Stimulated activated CD8-positive, alpha-beta memory T cell treated with anti-CD3 and anti-CD28 coated beads, Interleukin-12 subunit alpha, Interleukin-12 subunit beta, amount 100 ng/mL, for 4 hours (primary cell): ENCODE data around the gene AUTS2.

Experiments used
- DNase-seq: peaks from one replicate; pipeline ENCODE4 v3.0.0-alpha.2; 2020; ENCODE audit warnings: low read depth

Gene AUTS2

GRCh38 chr7:70696201-70696754, 1098.0 kb downstream of the AUTS2 start:
- DNase-seq = no peak

DNA sequence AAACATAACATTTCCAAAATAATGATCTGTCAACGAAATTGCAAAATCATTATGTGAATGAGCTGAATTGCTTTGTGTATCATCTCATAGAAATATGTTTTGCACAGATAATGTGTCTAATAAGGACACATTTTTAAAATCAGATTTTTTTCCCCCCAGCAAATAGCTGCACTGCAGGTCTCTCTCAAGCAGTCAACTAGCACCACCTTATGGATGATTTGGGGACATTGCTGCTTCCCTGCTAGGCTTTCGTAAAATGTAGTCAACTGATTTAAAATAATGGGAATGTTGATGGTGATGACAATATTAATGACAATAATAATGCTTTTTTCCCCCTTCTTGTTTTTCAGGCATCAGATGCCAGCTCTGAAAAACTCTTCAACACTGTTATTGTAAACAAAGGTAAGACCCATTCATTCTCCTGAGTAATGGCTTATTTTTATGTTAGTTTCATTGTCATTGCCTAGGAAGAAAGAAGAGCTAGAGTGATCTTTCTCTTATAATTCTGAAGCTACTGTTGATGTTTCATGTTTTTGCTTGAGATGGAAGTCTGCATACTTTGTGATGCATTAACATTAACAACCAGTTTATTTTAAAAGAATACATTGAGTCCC, 1100.1 kb downstream of the AUTS2 start:
- DNase-seq = no peak

DNA sequence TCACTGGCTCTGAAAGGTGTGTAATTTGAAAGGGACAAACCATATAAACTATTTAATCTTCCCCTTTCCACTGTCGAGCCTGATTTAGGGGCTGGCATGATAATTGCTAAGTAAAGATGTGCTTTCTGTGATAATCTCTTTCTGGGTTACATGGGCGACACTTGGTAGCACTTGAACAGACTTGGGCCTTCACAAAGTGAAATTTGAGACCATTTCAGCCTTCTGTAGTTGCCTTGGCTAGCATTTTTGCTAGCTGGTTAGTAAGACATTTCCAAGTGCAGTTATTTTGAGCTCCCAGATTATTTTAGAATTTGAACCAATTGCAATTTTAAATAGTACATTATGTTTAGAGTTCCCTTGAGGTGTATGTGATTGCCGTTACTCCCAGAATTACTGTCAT, 1101.0 kb downstream of the AUTS2 start:
- no peak for DNase-seq

GRCh38 chr7:70700055-70700940, 1102.0 kb downstream of the AUTS2 start:
- no peak for DNase-seq

- no peak for DNase-seq
Observed at GRCh38 chr7:70700941-70701425, 1102.7 kb downstream of the AUTS2 start.

DNA sequence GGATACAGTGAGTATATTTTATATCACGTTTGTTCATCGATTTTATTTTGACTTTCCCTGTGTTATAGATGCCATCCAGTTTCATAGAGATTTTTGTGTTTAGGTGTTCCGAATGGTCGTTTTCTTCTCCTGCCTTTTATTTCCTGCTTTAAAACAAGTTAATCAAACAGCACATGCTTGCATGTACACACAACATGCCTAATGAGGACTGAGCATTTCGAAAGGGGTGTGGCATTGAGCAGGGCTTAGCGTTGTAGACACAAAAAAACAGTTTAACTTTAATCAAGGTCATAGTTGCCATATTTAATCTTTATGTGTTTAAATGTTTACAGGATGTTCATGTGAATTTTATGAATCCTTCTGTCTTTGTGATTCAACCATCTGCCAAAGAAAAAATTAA, 1103.2 kb downstream of the AUTS2 start:
- DNase-seq = no peak

- DNase-seq = no peak
Observed at GRCh38 chr7:70701991-70702390, 1103.7 kb downstream of the AUTS2 start.

DNA sequence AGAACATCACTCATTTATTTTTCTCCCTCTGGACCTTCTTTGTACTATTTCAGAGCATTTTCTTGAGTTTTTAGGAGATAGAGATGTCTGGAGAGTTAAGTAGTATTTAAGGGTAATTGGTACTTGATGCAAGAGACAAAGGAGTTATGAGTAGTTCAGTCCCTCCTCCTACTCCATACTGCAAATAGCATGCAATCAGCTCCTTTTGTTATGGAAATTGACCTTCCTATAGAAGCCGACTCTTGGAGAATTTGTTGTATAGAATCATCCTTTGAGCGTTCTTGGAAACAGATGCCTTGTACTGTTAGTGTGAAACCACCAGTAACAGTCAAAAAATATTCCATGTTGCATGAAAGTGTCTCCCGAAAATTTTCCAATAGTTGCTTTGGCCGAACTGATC, 1105.5 kb downstream of the AUTS2 start:
- DNase-seq = no peak

GRCh38 chr7:70704831-70705346, 1106.6 kb downstream of the AUTS2 start:
- no peak for DNase-seq

DNA sequence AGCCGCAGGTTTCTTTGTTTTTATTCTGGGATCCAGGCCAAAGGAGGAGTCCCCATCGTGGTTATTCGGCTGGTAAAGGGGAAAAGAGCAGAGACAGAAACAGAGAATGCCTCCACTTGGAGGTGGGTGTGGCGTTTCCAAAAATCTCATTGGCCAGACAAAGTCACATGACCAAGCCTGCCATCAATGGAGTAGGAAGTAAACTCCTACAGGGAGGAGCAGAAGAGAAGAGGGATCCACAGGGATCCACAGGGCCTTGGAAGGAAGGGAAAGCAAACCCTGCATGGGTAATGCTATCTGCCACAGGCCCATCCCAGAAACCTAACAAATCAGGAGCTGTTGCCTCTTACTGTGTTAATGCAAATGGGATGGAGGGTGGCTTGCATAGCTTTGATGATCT, 1107.9 kb downstream of the AUTS2 start:
- DNase-seq = no peak

- DNase-seq = no peak
Observed at GRCh38 chr7:70706698-70707097, 1108.4 kb downstream of the AUTS2 start.

DNA sequence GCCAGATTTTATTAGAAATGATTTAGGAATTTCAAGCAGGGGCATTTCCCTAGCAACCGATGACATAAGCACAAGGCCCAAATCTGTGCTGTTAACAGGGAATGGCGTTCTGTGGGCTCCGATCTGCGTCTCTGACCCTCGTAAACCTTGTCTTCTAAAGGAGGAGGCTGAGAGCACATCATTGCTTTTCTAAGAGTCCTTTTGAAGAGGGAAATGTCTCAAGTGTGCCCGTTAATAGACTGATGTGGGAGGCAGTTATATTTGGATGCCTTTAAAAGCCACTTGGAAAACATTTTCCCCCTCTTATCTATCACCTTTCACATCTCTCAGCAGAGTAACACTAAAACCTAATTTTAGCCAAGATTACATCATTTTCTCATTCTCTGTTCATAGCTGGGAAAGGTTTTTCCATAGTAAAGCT, 1109.6 kb downstream of the AUTS2 start:
- DNase-seq = no peak

DNA sequence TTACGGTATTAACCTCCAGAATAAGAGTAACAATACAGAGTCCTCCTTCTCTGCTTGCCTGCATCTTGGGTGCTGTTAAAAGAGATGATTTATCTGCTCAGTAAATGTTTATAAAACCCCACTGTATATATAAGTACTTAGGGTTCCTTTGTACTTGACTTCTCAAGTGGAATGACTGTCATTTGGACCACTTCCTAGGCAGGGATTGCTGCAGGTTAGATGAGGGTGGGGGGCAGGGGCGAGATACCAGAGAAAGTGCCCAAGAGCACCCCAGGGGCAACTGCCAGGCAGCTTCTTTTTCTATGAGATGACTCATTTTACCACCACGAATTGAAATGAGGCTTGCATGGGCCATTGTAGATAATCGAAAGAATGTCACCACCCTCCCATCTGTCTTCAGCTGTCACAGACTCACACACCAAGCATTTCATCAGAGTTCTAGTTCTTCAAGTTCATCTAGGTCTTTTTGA, 1111.8 kb downstream of the AUTS2 start:
- no peak for DNase-seq

GRCh38 chr7:70710651-70711050, 1112.4 kb downstream of the AUTS2 start:
- DNase-seq = no peak

DNA sequence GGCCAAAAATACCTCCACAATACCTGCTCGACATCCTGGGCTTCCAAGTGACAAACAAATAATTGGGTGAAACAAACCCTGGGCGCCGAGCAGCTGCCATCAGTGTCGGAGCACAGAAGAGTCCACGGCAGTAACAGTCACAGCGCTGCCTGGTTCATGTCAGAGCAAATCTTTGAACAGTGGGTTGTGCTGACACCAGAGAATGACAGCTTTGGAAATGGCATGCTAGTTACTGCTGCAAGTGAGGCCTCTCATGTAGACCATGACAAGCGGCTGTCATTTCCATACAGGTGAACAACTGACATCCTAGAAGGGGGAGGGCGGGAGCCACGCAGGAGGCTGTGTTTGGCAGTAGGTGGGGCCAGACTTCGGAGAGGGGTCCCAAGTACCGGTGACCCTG, 1113.2 kb downstream of the AUTS2 start:
- no peak for DNase-seq

- no peak for DNase-seq
Observed at GRCh38 chr7:70712942-70713341, 1114.7 kb downstream of the AUTS2 start.

GRCh38 chr7:70714506-70715038, 1116.3 kb downstream of the AUTS2 start:
- DNase-seq = no peak

GRCh38 chr7:70717553-70718329, 1119.5 kb downstream of the AUTS2 start:
- DNase-seq = no peak

DNA sequence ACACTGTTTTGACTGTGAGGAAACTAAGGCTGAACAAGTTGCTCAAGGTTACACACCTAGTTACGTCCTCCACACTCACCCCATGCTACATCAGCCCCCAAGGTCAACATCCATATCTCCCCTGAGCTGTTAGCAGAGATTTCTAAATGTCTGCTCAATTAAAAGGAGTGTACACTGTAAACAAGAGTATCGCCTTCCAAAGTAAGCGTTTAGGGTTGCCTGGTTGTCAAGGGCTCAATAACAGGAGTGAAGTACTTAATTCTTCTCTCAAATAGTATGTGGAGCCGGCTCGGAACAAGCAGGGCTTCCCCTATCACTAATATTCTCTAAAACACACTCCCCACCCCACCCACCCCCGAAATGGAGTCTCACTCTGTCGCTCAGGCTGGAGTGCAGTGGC, 1120.8 kb downstream of the AUTS2 start:
- DNase-seq = no peak

- no peak for DNase-seq
Observed at GRCh38 chr7:70720191-70720873, 1122.1 kb downstream of the AUTS2 start.

DNA sequence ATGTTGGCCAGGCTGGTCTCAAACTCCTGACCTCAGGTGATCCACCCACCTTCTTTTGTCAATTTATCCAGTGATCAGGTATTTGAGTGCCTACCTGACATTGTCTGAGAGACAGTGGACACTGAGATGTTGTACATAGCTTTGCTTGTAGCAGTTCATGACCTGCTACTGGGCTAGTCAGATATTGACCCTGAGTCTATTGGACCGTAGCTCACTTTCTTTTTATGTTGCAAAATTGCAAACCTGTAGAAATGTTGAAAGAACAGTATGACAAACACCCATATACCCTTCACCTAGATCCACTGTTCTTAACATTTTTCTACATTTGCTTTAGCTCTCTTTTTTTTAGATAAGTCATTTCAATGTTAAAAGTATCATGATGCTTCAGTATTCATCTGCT, 1123.2 kb downstream of the AUTS2 start:
- DNase-seq = no peak
